Measurements from ENCODE around the gene CWC27. TPM values are rescaled to one million over a fixed set of nuclear protein-coding genes. Genes with fewer than 3 reads are reported as not detected.

CWC27 gene
- total RNA-seq, 1 donor from 2014 or later: 19.2 TPM

DNA sequence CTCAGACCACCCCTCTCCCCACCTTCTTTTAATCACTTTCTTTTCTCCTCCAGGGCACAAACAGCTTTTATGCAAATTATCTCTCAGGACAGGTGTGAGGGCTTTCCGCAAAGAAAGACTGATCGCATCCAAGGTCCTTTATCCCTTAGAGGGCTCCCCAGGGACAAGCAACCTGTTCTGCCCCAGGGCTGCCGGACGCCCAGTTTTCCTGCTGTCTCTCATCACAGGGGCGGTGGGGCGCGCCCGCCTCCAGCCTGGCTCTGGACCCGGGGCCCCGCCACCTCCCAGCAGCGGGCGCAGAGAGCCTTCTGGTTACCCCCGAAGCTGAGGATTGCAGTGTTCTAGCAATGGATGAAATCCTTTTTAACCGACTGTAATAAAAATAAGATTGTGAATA, 266.1 kb downstream of the CWC27 start:
- peak overlapping the region; percentile 92 for H3K27ac ChIP-seq
- no peak for DNase-seq (ENCODE audit: extremely low spot score in 2 of 2)

GRCh38 chr5:65035211-65036206, 266.8 kb downstream of the CWC27 start:
- Histone ChIP-seq H3K36me3 (no peaks in the 10 kb centered on the region), H3K27ac (peak overlapping the region; percentile 92), H3K9me3 (no peaks in the 10 kb centered on the region), H3K4me1 (peaks cover 25% of the 10 kb centered on the region), H3K27me3 (no peaks in the 10 kb centered on the region), H3K4me3 (peak overlapping the region; percentile 59 to 70)
- TF ChIP-seq, protein P1, sequence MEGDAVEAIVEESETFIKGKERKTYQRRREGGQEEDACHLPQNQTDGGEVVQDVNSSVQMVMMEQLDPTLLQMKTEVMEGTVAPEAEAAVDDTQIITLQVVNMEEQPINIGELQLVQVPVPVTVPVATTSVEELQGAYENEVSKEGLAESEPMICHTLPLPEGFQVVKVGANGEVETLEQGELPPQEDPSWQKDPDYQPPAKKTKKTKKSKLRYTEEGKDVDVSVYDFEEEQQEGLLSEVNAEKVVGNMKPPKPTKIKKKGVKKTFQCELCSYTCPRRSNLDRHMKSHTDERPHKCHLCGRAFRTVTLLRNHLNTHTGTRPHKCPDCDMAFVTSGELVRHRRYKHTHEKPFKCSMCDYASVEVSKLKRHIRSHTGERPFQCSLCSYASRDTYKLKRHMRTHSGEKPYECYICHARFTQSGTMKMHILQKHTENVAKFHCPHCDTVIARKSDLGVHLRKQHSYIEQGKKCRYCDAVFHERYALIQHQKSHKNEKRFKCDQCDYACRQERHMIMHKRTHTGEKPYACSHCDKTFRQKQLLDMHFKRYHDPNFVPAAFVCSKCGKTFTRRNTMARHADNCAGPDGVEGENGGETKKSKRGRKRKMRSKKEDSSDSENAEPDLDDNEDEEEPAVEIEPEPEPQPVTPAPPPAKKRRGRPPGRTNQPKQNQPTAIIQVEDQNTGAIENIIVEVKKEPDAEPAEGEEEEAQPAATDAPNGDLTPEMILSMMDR (IDR thresholded peaks at IDR 0.05): peak in 1 of 3 experiments; percentile 16
- no peak for TF ChIP-seq POLR2A (IDR thresholded peaks at IDR 0.05)
- peak; percentile 16 to 85 for TF ChIP-seq POLR2AphosphoS5 (IDR thresholded peaks at IDR 0.05; ENCODE audit: insufficient read depth in 1 of 2, low read depth in 1 of 2)
- DNase-seq (ENCODE audit: extremely low spot score in 2 of 2): no peak
- intact Hi-C loops (cut with DNase I): no loop called here

More for the DNA sequence above, 266.1 kb downstream of the CWC27 start:
- Histone ChIP-seq H3K4me1 (peaks cover 25% of the 10 kb centered on the region), H3K36me3 (no peaks in the 10 kb centered on the region), H3K9me3 (no peaks in the 10 kb centered on the region), H3K27me3 (no peaks in the 10 kb centered on the region), H3K4me3 (peak overlapping the region; percentile 59 to 70)
- TF ChIP-seq POLR2A (IDR thresholded peaks at IDR 0.05) (no peak), POLR2AphosphoS5 (IDR thresholded peaks at IDR 0.05; ENCODE audit: insufficient read depth in 1 of 2, low read depth in 1 of 2) (no peak)
- TF ChIP-seq, protein P1 (IDR thresholded peaks at IDR 0.05): no peak
- intact Hi-C loops (cut with DNase I): no loop called here

- Histone ChIP-seq H3K27me3 (no peaks in the 10 kb centered on the region), H3K27ac (peak overlapping the region; percentile 92), H3K9me3 (no peaks in the 10 kb centered on the region), H3K36me3 (no peaks in the 10 kb centered on the region), H3K4me1 (peaks cover 25% of the 10 kb centered on the region), H3K4me3 (no peak overlapping the region)
- TF ChIP-seq POLR2AphosphoS5 (IDR thresholded peaks at IDR 0.05; ENCODE audit: insufficient read depth in 1 of 2, low read depth in 1 of 2) (peak in 1 of 2 donors; percentile 8), POLR2A (IDR thresholded peaks at IDR 0.05) (no peak)
- DNase-seq (ENCODE audit: extremely low spot score in 2 of 2): no peak
- intact Hi-C loops (cut with DNase I): no loop called here
Observed at GRCh38 chr5:65037831-65038815, 269.4 kb downstream of the CWC27 start.

DNA sequence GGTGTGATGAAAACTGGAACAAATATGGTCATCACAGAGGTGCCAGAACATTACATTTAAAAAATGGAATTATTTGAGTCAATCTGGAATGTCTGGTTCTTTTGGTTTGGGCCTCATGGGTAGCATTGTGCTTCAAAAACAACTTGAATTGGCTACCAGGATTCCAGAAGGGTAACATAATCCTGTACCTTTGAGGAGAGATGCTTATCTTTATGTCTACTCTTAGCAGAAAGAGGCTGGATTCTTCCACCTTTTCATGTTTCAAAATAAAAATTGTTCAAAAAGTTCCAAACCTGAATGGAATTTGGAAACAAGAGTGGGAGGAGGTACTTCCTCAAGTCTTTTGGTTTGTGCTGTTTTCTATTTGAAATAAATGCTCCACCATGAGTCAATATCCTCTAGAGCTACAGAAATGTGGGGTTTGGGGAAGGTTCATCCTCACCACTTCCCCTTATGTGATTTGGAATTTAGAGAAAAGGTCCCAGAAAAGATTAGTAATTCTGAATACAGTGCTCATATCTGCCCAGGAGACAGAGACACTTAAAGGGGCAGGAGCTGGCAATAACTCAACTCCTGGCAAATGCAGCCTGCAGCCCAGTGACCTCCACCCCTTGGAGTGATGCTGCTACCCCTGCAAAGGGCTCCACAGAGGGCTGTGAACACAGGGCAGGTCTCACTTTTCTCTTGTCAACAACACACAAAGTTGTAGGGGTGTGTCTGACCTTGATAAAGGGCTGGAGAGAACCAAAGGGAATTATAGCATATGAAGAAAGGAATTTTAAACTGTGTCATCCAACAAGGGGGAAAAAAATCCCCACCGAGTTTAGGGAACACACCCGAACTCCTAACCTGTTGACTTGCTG, 272.8 kb downstream of the CWC27 start:
- no peak for DNase-seq (ENCODE audit: extremely low spot score in 2 of 2)
- no peaks in the 10 kb centered on the region for H3K9me3 ChIP-seq
- H3K4me1 ChIP-seq: peaks cover 10% of the 10 kb centered on the region
- no peak overlapping the region for H3K4me3 ChIP-seq
- no peak overlapping the region for H3K27ac ChIP-seq
- TF ChIP-seq POLR2A (IDR thresholded peaks at IDR 0.05) (no peak), POLR2AphosphoS5 (IDR thresholded peaks at IDR 0.05; ENCODE audit: insufficient read depth in 1 of 2, low read depth in 1 of 2) (no peak)
- TF ChIP-seq, protein P1 (IDR thresholded peaks at IDR 0.05): no peak
- intact Hi-C loops (cut with DNase I): no loop called here
- H3K27me3 ChIP-seq: no peaks in the 10 kb centered on the region
- no peaks in the 10 kb centered on the region for H3K36me3 ChIP-seq

Measured in vagina (tissue), 2 donors.